ENCODE results near the gene PPIA.

DNA sequence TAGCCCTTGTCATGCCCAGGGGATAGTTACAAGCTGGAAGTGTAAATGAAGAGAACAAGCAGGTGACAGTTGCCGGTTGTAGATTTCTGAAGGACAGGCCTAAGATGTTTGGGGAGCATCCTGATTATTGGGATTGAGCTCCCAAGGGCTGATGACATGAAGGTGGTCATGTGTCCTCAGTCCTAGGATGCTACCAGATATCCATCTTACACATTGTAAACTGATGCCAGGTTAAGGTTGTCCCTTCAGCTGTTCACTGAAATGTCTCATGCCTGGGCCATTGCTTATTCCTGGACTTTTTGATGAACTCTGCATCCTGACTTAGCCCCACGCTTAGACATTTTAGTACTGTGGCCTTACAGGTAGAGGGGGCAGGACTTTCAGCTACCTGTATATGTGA lies 46.5 kb upstream of the PPIA start:
- TF ChIP-seq POLR2A (IDR thresholded peaks at IDR 0.05; ENCODE audit: low read length) (no peak), CTCF (IDR thresholded peaks at IDR 0.05) (no peak), CHD2 (IDR thresholded peaks at IDR 0.05; ENCODE audit: low read length, partially characterized antibody) (no peak), CBX8 (IDR thresholded peaks at IDR 0.05) (no peak), JUN (IDR thresholded peaks at IDR 0.05) (no peak), EP300 (IDR thresholded peaks at IDR 0.05) (no peak), ZFP36 (IDR thresholded peaks at IDR 0.05; ENCODE audit: borderline replicate concordance, partially characterized antibody) (no peak), BHLHE40 (IDR thresholded peaks at IDR 0.05; ENCODE audit: low read depth, low read length) (no peak), HDAC2 (IDR thresholded peaks at IDR 0.05) (no peak), RFX5 (IDR thresholded peaks at IDR 0.05) (no peak), CEBPB (IDR thresholded peaks at IDR 0.05) (no peak), RAD21 (conservative IDR thresholded peaks at IDR 0.05 in 1 of 2, IDR thresholded peaks at IDR 0.05 in 1 of 2) (no peak), MYC (IDR thresholded peaks at IDR 0.05; ENCODE audit: borderline replicate concordance, low read length) (no peak)
- TF ChIP-seq, protein P1, sequence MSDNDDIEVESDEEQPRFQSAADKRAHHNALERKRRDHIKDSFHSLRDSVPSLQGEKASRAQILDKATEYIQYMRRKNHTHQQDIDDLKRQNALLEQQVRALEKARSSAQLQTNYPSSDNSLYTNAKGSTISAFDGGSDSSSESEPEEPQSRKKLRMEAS (IDR thresholded peaks at IDR 0.05) = no peak
